ENCODE measurements around the gene ILKAP.

ILKAP gene

GRCh38 chr2:238203094-238203972 lies at the start of gene ILKAP:
TSS of gene ILKAP (minus strand) at chr2:238203695. CDS start at chr2:238203553, 142 bp downstream.
- in situ Hi-C loops (cut with HindIII; ENCODE audit: low sequenced_read_pairs) = no loop called here

GRCh38 chr2:238252766-238253630 lies 49.5 kb upstream of the ILKAP start:
- in situ Hi-C loops (cut with HindIII; ENCODE audit: low sequenced_read_pairs) = no loop called here

GRCh38 chr2:238251986-238252385 lies 48.5 kb upstream of the ILKAP start:
- in situ Hi-C loops (cut with HindIII; ENCODE audit: low sequenced_read_pairs) = no loop called here

GRCh38 chr2:238251331-238251730 lies 47.8 kb upstream of the ILKAP start:
- in situ Hi-C loops (cut with HindIII; ENCODE audit: low sequenced_read_pairs) = no loop called here

- in situ Hi-C loops (cut with HindIII; ENCODE audit: low sequenced_read_pairs) = no loop called here
Observed at GRCh38 chr2:238250896-238251295, 47.4 kb upstream of the ILKAP start.

GRCh38 chr2:238247841-238248453 lies 44.5 kb upstream of the ILKAP start:
- in situ Hi-C loops (cut with HindIII; ENCODE audit: low sequenced_read_pairs) = no loop called here

GRCh38 chr2:238247002-238247822 lies 43.7 kb upstream of the ILKAP start:
- in situ Hi-C loops (cut with HindIII; ENCODE audit: low sequenced_read_pairs) = no loop called here

GRCh38 chr2:238244151-238244550 lies 40.7 kb upstream of the ILKAP start:
- in situ Hi-C loops (cut with HindIII; ENCODE audit: low sequenced_read_pairs) = no loop called here

GRCh38 chr2:238243496-238244076 lies 40.1 kb upstream of the ILKAP start:
- in situ Hi-C loops (cut with HindIII; ENCODE audit: low sequenced_read_pairs) = no loop called here

- in situ Hi-C loops (cut with HindIII; ENCODE audit: low sequenced_read_pairs) = no loop called here
Observed at GRCh38 chr2:238242731-238243495, 39.4 kb upstream of the ILKAP start.

- in situ Hi-C loops (cut with HindIII; ENCODE audit: low sequenced_read_pairs) = no loop called here
Observed at GRCh38 chr2:238241970-238242369, 38.5 kb upstream of the ILKAP start.

GRCh38 chr2:238240757-238241711 lies 37.5 kb upstream of the ILKAP start:
- in situ Hi-C loops (cut with HindIII; ENCODE audit: low sequenced_read_pairs) = no loop called here

GRCh38 chr2:238239863-238240756 lies 36.6 kb upstream of the ILKAP start, which contains the start of gene HES6:
TSS of gene HES6 (minus strand) at chr2:238240038. CDS start at chr2:238239905, 133 bp downstream.
- in situ Hi-C loops (cut with HindIII; ENCODE audit: low sequenced_read_pairs) = no loop called here

- in situ Hi-C loops (cut with HindIII; ENCODE audit: low sequenced_read_pairs) = no loop called here
Observed at GRCh38 chr2:238239543-238239862, 36.0 kb upstream of the ILKAP start.

- in situ Hi-C loops (cut with HindIII; ENCODE audit: low sequenced_read_pairs) = no loop called here
Observed at GRCh38 chr2:238238766-238239542, 35.5 kb upstream of the ILKAP start.

GRCh38 chr2:238238311-238238765 lies 34.8 kb upstream of the ILKAP start:
- in situ Hi-C loops (cut with HindIII; ENCODE audit: low sequenced_read_pairs) = no loop called here
